T-helper 1 cell treated with Interleukin-12 subunit alpha and Interleukin-12 subunit beta and Interleukin-4 antibody, amounts not matched to agents 30 μg/mL and 1 μg/mL, for 36 hours (primary cell): ENCODE data around the gene CGRRF1.

ENCODE experiments used
- H3K27ac Mint-ChIP-seq: one replicate; pipeline ENCODE4 v1.8.0; 2021; ENCODE audit warnings: mild to moderate bottlenecking, mixed read lengths
- H3K27me3 Mint-ChIP-seq: one replicate; pipeline ENCODE4 v1.8.0; 2021; ENCODE audit warnings: low read depth, mixed read lengths
- H3K36me3 Mint-ChIP-seq: one replicate; pipeline ENCODE4 v1.8.0; 2021; ENCODE audit warnings: low read depth, mixed read lengths
- H3K4me1 Mint-ChIP-seq: one replicate; pipeline ENCODE4 v1.8.0; 2021; ENCODE audit warnings: low read depth, mixed read lengths
- H3K4me3 Mint-ChIP-seq: one replicate; pipeline ENCODE4 v1.8.0; 2021; ENCODE audit warnings: mild to moderate bottlenecking, moderate library complexity, mixed read lengths
- H3K9me3 Mint-ChIP-seq: one replicate; pipeline ENCODE4 v1.8.0; 2021; ENCODE audit warnings: mixed read lengths

The CGRRF1 gene

DNA sequence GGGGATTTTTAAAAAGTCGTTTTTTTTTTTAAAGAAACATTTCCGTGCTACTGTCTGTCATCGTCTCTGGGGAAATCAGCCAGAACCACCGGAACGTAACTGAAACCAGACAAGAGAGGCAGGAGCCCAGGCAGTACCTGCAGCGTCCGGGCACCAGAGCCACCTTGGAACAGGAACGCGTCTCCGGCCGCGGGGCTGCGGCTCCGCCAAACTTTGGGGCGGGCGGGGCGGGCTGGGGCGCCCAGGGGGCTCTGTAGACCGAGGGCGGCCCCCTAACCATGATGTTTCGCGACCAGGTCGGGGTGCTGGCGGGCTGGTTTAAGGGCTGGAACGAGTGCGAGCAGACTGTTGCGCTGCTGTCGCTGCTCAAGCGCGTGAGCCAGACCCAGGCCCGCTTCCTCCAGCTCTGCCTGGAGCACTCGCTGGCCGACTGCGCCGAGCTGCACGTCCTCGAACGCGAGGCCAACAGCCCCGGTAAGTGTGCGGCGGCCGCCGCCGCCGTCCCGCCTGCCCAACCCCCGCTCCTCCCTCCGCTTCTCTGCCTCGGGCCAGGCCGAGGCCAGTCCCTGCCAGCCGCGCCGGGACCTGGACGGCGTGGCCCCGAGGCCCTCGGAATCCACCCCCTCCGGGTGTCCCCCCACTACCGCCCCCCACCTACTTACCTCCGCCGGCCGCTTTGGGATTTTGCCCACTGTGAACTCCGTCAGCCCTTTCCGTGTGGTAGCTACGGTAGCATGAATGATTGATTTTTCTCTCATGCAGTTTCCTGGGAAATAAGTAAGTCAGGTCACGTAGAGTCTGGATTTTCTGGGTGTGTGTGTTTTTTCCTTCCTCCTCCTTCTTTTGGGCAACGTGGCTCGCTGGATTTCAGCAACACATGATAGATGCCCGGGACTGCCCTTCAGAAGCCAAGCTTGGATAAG lies 58.2 kb downstream of the CGRRF1 start:
- H3K27ac Mint-ChIP-seq, result peak overlapping the region; percentile 82
- H3K36me3 Mint-ChIP-seq, result peaks cover 4% of the 10 kb centered on the region
- peaks cover 58% of the 10 kb centered on the region for H3K27me3 Mint-ChIP-seq
- H3K9me3 Mint-ChIP-seq, result peaks cover 10% of the 10 kb centered on the region
- peaks cover 14% of the 10 kb centered on the region for H3K4me1 Mint-ChIP-seq
- peak overlapping the region; percentile 91 for H3K4me3 Mint-ChIP-seq

DNA sequence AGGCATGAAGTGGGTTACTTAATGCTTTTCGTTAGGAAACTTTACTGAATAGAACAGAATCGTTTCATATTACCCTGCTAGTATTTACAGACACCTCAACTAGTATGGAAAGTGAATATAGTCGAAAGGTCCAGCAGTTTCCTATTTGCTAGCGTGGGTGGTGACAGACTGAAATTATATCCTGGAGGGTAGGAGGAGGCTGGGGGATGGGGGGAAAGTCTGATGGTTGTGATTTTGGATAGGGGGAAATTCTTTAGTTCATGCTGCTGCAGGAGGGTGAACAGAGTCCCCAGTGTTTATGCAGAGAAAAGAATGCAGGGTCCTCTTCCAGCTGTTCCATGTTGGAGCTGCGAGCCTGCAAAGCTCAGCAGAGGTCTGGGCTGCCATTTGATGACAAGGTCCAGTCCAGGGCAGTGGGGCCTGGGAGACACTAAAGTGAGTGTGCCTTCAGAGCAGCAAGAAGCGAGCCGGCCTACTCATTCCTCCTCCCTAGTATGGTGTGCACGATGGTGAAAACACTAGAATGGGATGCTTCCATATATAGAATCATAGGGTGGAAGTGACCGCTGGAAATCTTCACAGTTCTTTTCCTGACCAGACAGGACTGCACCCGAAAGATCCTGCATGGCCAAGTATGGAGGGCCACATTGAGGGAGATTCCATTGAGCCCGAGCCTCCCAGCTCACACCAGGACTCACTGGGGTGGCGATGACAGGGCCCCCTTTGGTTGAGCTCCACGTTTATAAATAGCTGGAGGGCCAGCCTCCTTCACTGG lies 59.3 kb downstream of the CGRRF1 start:
- H3K36me3 Mint-ChIP-seq, result peaks cover 9% of the 10 kb centered on the region
- H3K27me3 Mint-ChIP-seq, result peaks cover 58% of the 10 kb centered on the region
- H3K9me3 Mint-ChIP-seq, result peaks cover 19% of the 10 kb centered on the region
- no peak overlapping the region for H3K4me3 Mint-ChIP-seq
- H3K4me1 Mint-ChIP-seq, result peaks cover 14% of the 10 kb centered on the region
- H3K27ac Mint-ChIP-seq, result no peak overlapping the region

DNA sequence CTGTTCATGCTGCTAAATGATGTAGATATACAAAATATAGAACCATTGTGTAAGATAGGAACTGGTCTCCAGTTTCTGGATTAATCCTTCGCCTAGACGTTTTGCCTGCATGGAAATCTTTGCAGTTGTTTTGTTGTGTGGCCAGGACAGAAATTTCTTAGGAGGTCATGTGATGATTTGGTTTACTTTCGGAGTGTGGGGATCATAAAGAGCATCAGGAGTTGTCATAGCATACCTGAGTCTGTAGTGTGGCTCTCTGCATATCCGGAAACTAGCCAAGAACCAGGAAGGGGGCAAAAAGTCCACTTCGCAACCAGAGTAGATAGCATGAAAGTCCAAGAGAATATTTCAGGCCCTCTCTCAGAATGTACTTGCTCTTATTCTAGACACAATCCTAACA lies 60.3 kb downstream of the CGRRF1 start:
- H3K9me3 Mint-ChIP-seq, result peaks cover 19% of the 10 kb centered on the region
- H3K27ac Mint-ChIP-seq, result no peak overlapping the region
- no peak overlapping the region for H3K4me3 Mint-ChIP-seq
- peaks cover 56% of the 10 kb centered on the region for H3K27me3 Mint-ChIP-seq
- H3K36me3 Mint-ChIP-seq, result peaks cover 9% of the 10 kb centered on the region
- peaks cover 7% of the 10 kb centered on the region for H3K4me1 Mint-ChIP-seq

DNA sequence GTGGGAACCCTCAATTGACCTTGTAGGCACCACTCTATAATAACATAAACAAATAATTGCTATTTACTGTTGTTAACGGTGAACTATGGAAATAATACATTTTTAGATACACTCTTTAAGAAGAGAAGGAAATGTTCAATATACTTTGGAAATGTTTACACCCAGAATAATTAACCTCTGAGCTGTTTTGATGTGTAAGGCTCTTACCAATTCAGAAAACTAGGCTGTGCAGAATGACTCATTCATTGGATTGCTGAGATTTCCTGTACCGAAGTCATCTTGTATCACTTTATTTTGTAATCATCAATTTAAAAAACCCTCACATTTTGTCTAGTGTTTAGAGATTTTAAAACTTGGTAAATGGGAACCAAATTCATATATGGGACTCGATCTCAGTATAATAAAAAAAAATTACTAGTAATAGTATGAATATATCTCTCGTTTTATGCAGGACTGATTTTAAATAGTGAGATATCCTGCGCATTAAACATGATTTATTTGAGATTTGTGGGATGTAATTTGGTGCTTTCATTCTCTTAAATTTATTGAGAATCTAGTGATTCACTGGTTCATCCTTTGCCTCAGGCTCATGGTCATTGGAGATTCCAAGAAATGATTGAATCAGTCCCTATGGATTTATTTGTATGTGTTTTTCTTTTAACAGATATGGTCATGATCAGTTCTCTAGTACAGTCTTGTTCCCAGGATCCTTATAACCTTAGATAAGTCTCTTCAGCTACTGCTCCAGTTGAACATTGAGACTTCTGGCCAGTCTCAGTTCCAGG lies 61.1 kb downstream of the CGRRF1 start:
- H3K4me3 Mint-ChIP-seq, result no peak overlapping the region
- H3K9me3 Mint-ChIP-seq, result peaks cover 19% of the 10 kb centered on the region

DNA sequence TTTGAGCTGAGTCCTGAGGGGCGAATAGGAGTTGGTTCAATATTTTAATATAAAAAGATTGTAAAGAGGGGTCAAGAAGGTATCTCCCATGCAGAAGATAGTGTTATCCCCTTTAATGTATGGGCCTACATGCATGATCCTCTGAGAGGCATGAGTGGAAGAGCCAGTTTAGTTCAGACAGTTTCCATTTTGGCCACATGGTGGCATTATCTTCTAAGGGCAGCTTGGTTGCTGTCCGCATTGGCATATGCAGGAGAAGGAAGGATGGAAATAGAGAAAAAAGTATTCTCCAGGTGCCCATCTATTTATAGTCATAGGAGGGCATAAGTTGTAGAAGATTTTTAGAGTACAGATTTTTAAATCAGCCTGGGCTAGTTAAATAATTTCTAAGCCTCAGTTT lies 62.6 kb downstream of the CGRRF1 start:
- peaks cover 9% of the 10 kb centered on the region for H3K36me3 Mint-ChIP-seq
- no peak overlapping the region for H3K4me3 Mint-ChIP-seq
- H3K27ac Mint-ChIP-seq, result no peak overlapping the region
- peaks cover 58% of the 10 kb centered on the region for H3K27me3 Mint-ChIP-seq
- H3K9me3 Mint-ChIP-seq, result peaks cover 19% of the 10 kb centered on the region
- peaks cover 6% of the 10 kb centered on the region for H3K4me1 Mint-ChIP-seq

More for the DNA sequence above, 61.1 kb downstream of the CGRRF1 start:
- Mint-ChIP-seq H3K36me3 (peaks cover 9% of the 10 kb centered on the region), H3K27me3 (peaks cover 56% of the 10 kb centered on the region), H3K4me1 (peaks cover 7% of the 10 kb centered on the region), H3K27ac (no peak overlapping the region)

DNA sequence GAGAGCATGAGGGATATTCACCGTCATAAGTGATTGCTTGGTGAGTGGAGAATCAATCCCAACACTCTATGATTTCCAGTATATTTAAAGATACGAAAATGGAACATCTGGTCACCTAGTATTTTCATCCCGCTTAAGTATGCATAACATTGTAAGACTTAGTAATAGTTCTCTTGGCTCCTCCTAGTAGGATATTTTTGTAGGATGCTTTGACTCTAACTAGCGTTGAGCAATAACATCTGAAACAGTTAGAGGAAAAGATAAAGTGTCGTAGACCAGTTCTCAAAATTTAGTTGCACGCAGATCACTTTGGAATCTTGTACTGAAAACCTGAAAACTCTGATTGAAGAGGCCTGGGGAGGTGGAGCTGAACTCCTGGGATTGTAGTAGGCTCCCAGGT lies 64.8 kb downstream of the CGRRF1 start:
- peaks cover 9% of the 10 kb centered on the region for H3K36me3 Mint-ChIP-seq
- peaks cover 45% of the 10 kb centered on the region for H3K27me3 Mint-ChIP-seq
- no peak overlapping the region for H3K4me3 Mint-ChIP-seq
- H3K27ac Mint-ChIP-seq, result no peak overlapping the region
- peaks cover 19% of the 10 kb centered on the region for H3K9me3 Mint-ChIP-seq
- H3K4me1 Mint-ChIP-seq, result no peaks in the 10 kb centered on the region

DNA sequence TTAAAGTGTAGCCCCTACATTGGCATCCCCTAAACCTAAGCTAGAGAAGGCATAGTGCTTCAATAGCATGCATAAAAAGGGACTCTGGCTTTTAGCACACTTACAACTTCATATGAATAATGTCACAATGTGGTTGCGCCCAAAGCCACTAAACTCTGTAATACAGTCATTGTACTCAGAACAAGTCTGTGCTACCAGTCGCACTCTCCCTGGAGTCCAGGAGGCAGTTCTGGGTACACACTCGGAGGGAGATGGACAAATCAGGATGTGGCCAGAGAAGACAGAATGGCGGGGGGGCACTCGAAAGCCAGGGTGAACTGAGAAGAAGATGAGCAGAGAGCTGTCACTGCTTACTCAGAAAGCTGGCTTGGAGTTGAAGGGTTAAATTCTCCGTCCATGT lies 67.8 kb downstream of the CGRRF1 start:
- peaks cover 31% of the 10 kb centered on the region for H3K27me3 Mint-ChIP-seq
- no peak overlapping the region for H3K27ac Mint-ChIP-seq
- H3K4me1 Mint-ChIP-seq, result no peaks in the 10 kb centered on the region
- peaks cover 6% of the 10 kb centered on the region for H3K36me3 Mint-ChIP-seq
- no peak overlapping the region for H3K4me3 Mint-ChIP-seq
- H3K9me3 Mint-ChIP-seq, result peaks cover 11% of the 10 kb centered on the region

DNA sequence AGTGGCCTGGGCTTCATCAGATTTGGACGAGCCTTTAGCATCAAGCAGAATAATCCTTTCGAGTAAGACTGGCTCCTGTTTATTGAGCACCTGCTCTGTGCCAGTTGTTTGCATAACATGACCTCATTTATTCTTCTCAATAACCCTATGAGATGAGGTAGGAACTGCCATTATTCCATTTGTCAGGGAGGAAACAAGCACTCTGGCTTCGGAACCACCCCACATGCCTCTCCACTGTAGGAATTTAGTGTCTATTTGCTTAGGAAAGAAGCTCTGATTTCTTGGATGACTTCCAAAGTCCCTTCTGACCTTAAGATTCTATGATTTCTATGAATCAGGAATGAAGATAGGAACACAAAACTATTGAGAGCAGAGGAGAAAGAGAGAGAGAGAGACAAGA lies 68.3 kb downstream of the CGRRF1 start:
- no peak overlapping the region for H3K27ac Mint-ChIP-seq
- H3K36me3 Mint-ChIP-seq, result peaks cover 5% of the 10 kb centered on the region
- H3K27me3 Mint-ChIP-seq, result peaks cover 31% of the 10 kb centered on the region
- H3K4me1 Mint-ChIP-seq, result no peaks in the 10 kb centered on the region
- peaks cover 8% of the 10 kb centered on the region for H3K9me3 Mint-ChIP-seq
- no peak overlapping the region for H3K4me3 Mint-ChIP-seq

DNA sequence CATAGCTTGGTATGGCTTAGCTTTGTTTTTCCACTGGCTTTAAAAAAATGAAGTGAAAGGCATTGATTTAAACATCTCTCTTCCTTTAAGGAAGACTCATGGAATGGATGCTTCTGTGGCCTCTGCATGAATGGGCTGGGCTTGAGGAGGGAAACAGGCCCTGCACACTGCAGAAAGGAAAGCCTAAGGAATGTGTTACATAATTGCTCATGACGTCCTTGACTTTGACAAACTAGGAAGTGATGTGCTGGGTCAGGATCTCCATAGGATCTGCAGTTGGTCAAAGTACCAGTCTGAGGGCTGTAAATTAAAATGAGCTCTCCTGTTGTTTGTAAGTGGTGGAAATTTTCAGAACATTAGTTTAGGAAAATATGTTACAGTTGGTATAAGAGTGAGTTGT lies 69.9 kb downstream of the CGRRF1 start:
- Mint-ChIP-seq H3K4me3 (no peak overlapping the region), H3K27me3 (peaks cover 26% of the 10 kb centered on the region), H3K9me3 (no peaks in the 10 kb centered on the region), H3K36me3 (no peaks in the 10 kb centered on the region), H3K4me1 (no peaks in the 10 kb centered on the region), H3K27ac (no peak overlapping the region)

DNA sequence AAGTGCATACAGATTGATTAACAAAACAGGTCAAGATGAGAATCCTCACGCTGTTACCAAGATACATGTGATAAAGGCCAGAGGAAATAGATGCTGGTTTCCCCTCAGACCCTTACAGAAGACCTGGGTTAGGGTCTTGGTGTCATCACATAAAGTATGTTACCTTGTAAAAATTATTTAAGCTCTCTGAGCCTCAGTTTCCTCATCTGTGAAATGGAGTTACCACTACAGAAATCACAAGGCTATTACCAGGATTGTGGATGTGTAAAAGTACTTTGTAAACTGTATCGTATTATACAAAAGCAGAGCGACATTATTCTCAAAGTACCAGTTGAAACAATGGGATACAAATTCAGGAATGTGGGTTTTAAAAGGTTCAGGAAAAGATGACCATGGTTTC lies 71.2 kb downstream of the CGRRF1 start:
- H3K9me3 Mint-ChIP-seq, result no peaks in the 10 kb centered on the region
- peaks cover 31% of the 10 kb centered on the region for H3K27me3 Mint-ChIP-seq
- no peaks in the 10 kb centered on the region for H3K4me1 Mint-ChIP-seq
- no peak overlapping the region for H3K27ac Mint-ChIP-seq
- no peaks in the 10 kb centered on the region for H3K36me3 Mint-ChIP-seq
- no peak overlapping the region for H3K4me3 Mint-ChIP-seq

DNA sequence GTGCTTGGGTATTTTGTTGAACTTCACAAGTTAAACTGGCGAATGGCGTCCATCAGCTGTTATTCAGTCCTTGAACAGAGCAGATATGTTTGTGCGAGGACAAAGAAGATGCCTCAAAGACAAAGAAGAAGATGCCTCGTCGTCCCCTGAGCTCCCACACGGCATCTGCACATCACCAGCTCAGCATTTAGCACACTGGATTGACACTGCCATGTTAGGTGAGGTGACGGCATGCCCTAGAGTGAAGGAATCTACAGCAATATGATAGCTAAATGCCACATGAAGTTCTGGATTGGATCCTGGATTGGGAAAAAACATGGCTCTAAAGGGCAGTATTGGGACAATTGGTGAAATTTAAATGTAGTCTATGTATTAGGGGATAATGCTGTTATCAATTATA lies 72.6 kb downstream of the CGRRF1 start:
- peaks cover 35% of the 10 kb centered on the region for H3K27me3 Mint-ChIP-seq

DNA sequence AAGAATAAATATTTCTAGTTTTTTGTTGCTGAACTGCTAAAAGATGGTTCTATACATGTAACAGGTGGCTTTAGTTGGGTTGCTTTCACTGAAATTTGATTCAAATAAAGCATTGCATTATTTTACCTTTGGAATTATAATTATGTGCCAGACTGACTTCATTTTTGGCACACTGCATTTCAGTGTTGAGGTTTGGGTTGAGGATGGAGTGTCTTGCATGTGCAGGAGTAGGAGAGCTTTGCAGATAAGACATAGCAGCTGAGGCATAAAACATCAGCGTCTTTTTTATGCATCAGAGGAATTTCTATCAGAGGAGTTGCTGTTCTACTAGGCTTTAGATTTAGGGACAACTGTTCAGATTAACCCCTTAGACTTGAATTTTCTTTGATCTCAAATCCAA lies 74.4 kb downstream of the CGRRF1 start:
- H3K9me3 Mint-ChIP-seq, result no peaks in the 10 kb centered on the region
- H3K4me3 Mint-ChIP-seq, result no peak overlapping the region
- H3K27me3 Mint-ChIP-seq, result peaks cover 47% of the 10 kb centered on the region
- H3K4me1 Mint-ChIP-seq, result no peaks in the 10 kb centered on the region
- no peaks in the 10 kb centered on the region for H3K36me3 Mint-ChIP-seq
- H3K27ac Mint-ChIP-seq, result no peak overlapping the region

More for the DNA sequence above, 72.6 kb downstream of the CGRRF1 start:
- Mint-ChIP-seq H3K4me1 (no peaks in the 10 kb centered on the region), H3K9me3 (no peaks in the 10 kb centered on the region), H3K36me3 (no peaks in the 10 kb centered on the region), H3K4me3 (no peak overlapping the region), H3K27ac (no peak overlapping the region)

DNA sequence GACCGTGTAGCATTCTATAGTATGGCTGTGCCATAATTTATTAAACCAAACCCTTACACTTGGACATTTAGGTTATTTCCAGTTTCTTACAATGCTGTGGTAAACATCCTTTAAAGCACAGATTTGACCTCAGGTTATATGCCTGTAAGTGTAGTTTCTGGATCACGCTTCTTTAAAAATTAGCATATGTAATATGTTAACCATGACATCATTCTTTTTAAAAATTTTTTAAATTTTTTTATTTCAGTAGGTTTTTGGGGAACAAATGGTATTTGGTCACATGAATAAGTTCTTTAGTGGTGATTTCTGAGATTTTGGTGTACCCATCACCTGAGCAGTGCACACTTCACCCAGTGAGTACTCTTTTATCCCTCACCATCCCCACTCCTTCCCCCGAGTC lies 75.5 kb downstream of the CGRRF1 start:
- Mint-ChIP-seq H3K9me3 (no peaks in the 10 kb centered on the region), H3K27me3 (peaks cover 47% of the 10 kb centered on the region), H3K27ac (no peak overlapping the region), H3K4me1 (no peaks in the 10 kb centered on the region), H3K4me3 (no peak overlapping the region), H3K36me3 (no peaks in the 10 kb centered on the region)
